Fibroblast of skin of left biceps (primary cell): ENCODE measurements around the gene CD8A.

ENCODE experiments used
- DNase-seq, 2 experiments: peaks; one replicate each; pipeline ENCODE4 v3.0.0-alpha.2; 2013; ENCODE audit warnings: low read depth in 2 of 2

CD8A gene

GRCh38 chr2:86808315-86809161 is 17.8 kb upstream of the CD8A start:
- DNase-seq: peak; percentile 26 to 33

GRCh38 chr2:86807468-86808275 is 17.0 kb upstream of the CD8A start:
- no peak for DNase-seq

- no peak for DNase-seq
Measured at GRCh38 chr2:86807133-86807467, 16.4 kb upstream of the CD8A start.

GRCh38 chr2:86806059-86806857 is 15.5 kb upstream of the CD8A start:
- no peak for DNase-seq

- DNase-seq: no peak
Measured at GRCh38 chr2:86800856-86801567, 10.3 kb upstream of the CD8A start.

GRCh38 chr2:86794861-86795260 is 4.1 kb upstream of the CD8A start:
- DNase-seq: no peak

- no peak for DNase-seq
Measured at GRCh38 chr2:86793752-86794151, 3.0 kb upstream of the CD8A start.

GRCh38 chr2:86791573-86791972 is 860 bp upstream of the CD8A start:
- no peak for DNase-seq

- no peak for DNase-seq
Measured at GRCh38 chr2:86790134-86790675, 508 bp downstream of the CD8A start.

- DNase-seq: no peak
Measured at GRCh38 chr2:86789687-86790133, 1.0 kb downstream of the CD8A start.

- no peak for DNase-seq
Measured at GRCh38 chr2:86788881-86789686, 1.6 kb downstream of the CD8A start.

- no peak for DNase-seq
Measured at GRCh38 chr2:86788165-86788564, 2.5 kb downstream of the CD8A start.

GRCh38 chr2:86787736-86788135 is 3.0 kb downstream of the CD8A start:
- DNase-seq: no peak

- no peak for DNase-seq
Measured at GRCh38 chr2:86786001-86786536, 4.6 kb downstream of the CD8A start.

- DNase-seq: no peak
Measured at GRCh38 chr2:86785456-86785855, 5.3 kb downstream of the CD8A start.

- DNase-seq: no peak
Measured at GRCh38 chr2:86783615-86784339, 6.9 kb downstream of the CD8A start.

- no peak for DNase-seq
Measured at GRCh38 chr2:86782748-86783147, 8.0 kb downstream of the CD8A start.

- DNase-seq: no peak
Measured at GRCh38 chr2:86781363-86781762, 9.3 kb downstream of the CD8A start.

GRCh38 chr2:86779971-86780370 is 10.7 kb downstream of the CD8A start:
- DNase-seq: no peak
